HG03097 (cell line): ENCODE data around the gene ITPR1.
A peak's percentile ranks its signal among the peaks of the same experiment; 100 is the strongest.

Experiments
- ATAC-seq: cut with Tn5 transposase; IDR thresholded peaks from one replicate; pipeline ENCODE4 v1.9.1; 2021; ENCODE audit not compliant: unreplicated experiment, low FRiP score

ITPR1 gene

GRCh38 chr3:4708230-4708629, 215.1 kb downstream of the ITPR1 start:
- no peak for ATAC-seq

GRCh38 chr3:4709341-4709740, 216.2 kb downstream of the ITPR1 start:
- no peak for ATAC-seq

GRCh38 chr3:4710191-4710590, 217.0 kb downstream of the ITPR1 start:
- no peak for ATAC-seq

GRCh38 chr3:4711680-4711992, 218.5 kb downstream of the ITPR1 start:
- ATAC-seq: no peak

GRCh38 chr3:4712109-4712508, 219.0 kb downstream of the ITPR1 start:
- ATAC-seq: no peak

GRCh38 chr3:4714045-4714444, 220.9 kb downstream of the ITPR1 start:
- no peak for ATAC-seq

- no peak for ATAC-seq
Measured at GRCh38 chr3:4716266-4716665, 223.1 kb downstream of the ITPR1 start.

- no peak for ATAC-seq
Measured at GRCh38 chr3:4716706-4717362, 223.7 kb downstream of the ITPR1 start.

- ATAC-seq: no peak
Measured at GRCh38 chr3:4717363-4717740, 224.2 kb downstream of the ITPR1 start.

GRCh38 chr3:4718179-4718736, 225.1 kb downstream of the ITPR1 start:
- ATAC-seq: no peak

GRCh38 chr3:4719046-4719501, 225.9 kb downstream of the ITPR1 start:
- no peak for ATAC-seq

GRCh38 chr3:4720316-4721075, 227.3 kb downstream of the ITPR1 start:
- no peak for ATAC-seq

GRCh38 chr3:4721511-4721911, 228.4 kb downstream of the ITPR1 start:
- ATAC-seq: no peak

- peak; percentile 62 for ATAC-seq
Measured at GRCh38 chr3:4722103-4722502, 229.0 kb downstream of the ITPR1 start.

GRCh38 chr3:4724051-4724629, 231.0 kb downstream of the ITPR1 start:
- ATAC-seq: no peak

- no peak for ATAC-seq
Measured at GRCh38 chr3:4726549-4726948, 233.4 kb downstream of the ITPR1 start.

- ATAC-seq: no peak
Measured at GRCh38 chr3:4729061-4729973, 236.2 kb downstream of the ITPR1 start.

- ATAC-seq: no peak
Measured at GRCh38 chr3:4730719-4731118, 237.6 kb downstream of the ITPR1 start.

- ATAC-seq: no peak
Measured at GRCh38 chr3:4731543-4732111, 238.5 kb downstream of the ITPR1 start.

- no peak for ATAC-seq
Measured at GRCh38 chr3:4732925-4733324, 239.8 kb downstream of the ITPR1 start.
